ENCODE results near the gene ZCCHC3. TPM values are rescaled to one million over a fixed set of nuclear protein-coding genes. Genes with fewer than 3 reads are reported as not detected.
"Not testable (repeated sequence)": the region's sequence is repeated elsewhere in the genome, so short reads cannot be mapped to it uniquely, and the experiment has no call there.

Gene ZCCHC3
- polyA plus RNA-seq, 1 donor, result 27.1 TPM

DNA sequence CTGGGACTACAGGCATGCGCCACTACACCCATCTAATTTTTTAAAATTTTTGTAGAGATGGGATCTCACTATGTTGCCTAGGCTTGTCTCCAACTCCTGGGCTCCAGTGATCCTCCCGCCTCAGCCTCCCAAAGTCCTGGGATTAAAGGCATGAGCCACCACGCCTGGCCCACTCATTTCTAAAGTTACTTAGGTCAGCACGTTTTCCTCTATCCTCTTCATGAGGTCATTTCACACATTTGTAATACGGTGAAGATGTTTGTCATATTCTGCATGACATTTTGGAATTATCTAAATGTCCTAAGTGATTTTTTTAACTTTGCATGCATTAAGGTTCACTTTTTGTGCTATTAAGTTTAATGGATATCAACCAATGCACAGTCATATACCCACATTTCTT is 16.0 kb downstream of the ZCCHC3 start:
- no peak for DNase-seq (ENCODE audit: low read depth)

DNA sequence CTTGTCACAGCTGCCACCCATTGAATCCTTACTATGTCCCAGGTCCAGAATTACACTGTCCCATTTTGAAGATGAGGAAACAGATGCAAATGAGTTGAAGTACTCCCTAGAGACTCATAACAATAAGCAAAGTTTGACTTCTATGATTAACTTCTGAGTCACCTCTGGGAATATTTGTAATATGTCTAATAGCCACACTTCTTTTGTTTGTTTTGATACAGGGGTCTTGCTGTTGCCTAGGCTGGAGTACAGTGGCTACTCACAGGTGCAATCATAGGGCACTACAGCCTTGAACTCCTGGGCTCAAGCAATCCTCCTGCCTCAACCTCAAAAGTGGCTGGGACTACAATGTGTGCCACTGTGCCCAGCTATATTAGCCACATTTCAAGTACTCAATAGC is 16.6 kb downstream of the ZCCHC3 start:
- DNase-seq (ENCODE audit: low read depth), result no peak

DNA sequence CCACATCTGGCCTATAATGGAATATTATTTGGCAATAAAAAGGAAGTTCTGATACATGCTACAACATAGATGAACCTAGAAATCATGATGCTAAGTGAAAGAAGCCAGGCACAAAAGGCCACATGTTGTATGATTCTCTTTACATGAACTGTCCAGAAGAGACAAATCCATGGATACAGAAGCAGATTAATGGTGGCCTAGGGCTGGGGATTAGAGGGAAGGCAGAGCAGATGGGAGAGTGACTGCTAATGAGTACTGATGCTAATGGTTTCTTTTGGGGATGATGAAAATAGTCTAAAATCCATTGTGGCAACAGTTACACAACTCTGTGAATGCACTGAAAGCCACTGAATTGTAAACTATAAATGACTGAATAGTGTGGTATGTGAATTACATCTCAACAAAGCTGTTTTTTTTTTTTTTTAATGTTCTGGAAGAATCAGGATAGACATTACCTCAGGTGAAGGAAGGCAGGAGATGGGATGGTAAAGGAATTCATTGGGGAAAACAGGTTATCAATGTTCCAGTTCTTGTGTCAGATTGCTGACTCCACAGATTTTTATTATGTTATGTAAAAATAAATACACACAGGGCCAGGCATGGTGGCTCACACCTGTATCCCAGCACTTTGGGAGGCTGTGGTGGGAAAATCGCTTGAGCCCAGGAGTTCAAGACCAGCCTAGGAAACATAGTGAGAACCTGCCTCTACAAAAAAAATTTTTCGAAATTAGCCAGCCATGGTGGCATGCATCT is 19.1 kb downstream of the ZCCHC3 start:
- no peak for DNase-seq (ENCODE audit: low read depth)

DNA sequence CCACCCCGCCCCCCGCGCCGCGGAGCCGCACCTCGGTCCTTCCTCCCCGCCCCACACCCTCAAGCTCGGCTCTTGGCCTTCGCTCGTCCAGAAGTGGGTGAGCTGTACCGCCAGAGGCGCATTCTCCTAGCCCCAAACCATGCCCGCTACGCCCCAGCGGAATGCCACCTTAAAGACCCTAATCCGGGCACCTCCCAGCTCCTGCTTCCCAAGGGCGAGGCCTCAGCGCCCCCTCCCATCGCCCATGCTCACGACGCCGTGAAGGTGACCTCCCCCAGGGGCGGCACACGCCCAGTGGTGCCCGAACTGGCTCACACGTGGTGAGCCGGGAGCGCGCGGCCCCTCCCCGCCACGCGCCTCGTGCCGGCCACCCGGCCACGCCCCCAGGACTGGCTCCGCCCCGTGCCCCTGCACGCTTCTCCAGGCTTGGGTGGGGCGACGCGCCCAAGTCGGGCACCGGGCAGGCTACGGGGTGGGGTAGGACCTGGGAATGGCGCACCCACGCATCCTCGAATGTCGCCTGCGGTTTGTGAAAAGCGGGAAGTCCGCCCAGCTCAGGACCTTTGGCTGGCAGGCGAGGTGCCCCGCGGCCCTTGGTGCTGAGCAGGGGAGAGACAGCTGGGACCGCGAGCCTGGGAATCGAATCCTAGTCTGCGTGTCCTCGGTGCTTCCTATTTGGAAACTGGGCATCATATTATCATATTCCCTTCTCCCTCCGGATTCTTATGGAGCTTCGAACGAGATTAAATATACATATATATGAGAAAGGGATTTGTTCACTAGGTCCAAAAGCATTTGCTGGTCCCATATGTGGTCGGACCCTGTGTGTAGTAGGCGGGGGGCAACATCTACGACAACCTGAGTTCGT is 27.0 kb downstream of the ZCCHC3 start:
- DNase-seq (ENCODE audit: low read depth), result no peak

DNA sequence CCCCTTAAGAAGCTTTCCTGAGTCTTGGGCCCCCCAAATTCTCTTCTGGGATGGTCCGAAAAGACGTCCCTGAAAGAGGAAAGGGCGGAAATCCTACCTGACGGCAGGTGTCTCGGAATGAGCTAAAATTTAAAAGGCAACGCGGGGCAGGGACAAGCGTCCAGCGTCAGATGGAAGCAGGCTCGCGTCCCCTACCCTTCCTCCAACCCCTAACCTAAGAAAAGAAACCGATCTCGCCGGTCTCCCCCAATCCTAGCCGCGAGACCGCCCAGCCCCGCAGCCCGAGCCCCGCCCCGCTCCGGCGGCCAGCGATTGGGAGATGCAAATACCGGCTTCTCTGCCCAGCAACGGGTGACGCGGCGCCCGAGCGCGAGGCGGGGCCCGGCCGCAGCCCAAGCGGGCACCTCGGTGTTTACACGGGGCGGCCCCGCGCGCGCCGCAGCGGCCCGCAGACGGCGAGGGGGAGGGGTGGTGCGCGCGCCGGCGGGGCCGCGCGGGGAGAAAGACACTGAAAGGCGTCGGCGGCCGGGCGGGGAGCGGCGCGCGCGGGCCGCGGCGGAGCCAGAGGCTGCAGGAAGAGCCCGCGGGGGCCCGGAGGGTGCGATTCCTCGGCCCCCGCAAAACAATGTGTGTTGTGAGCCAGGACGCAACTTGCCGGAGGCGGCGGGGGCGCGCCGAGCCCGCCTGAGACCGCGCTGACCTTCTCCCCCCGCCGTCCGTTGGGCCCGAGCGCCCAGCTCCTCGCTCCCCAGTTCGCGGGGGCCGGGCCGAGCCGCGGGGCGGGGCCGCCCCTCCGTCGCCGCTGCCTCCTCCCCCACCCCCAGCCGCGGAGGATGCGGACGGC is 27.9 kb downstream of the ZCCHC3 start, which contains the start of gene SOX12:
Gene SOX12 (plus strand): TSS at position 508 of the 844 bp plus-strand sequence. CDS start 373 bp downstream, outside the sequence.
- no peak for DNase-seq (ENCODE audit: low read depth)

DNA sequence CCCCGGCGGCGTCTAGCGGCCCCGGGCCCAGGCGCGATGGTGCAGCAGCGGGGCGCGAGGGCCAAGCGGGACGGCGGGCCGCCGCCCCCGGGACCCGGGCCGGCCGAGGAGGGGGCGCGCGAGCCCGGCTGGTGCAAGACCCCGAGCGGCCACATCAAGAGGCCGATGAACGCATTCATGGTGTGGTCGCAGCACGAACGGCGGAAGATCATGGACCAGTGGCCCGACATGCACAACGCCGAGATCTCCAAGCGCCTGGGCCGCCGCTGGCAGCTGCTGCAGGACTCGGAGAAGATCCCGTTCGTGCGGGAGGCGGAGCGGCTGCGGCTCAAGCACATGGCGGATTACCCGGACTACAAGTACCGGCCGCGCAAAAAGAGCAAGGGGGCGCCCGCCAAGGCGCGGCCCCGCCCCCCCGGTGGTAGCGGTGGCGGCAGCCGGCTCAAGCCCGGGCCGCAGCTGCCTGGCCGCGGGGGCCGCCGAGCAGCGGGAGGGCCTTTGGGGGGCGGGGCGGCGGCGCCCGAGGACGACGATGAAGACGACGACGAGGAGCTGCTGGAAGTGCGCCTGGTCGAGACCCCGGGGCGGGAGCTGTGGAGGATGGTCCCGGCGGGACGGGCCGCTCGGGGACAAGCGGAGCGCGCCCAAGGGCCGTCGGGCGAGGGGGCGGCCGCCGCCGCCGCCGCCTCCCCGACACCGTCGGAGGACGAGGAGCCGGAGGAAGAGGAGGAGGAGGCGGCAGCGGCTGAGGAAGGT is 28.7 kb downstream of the ZCCHC3 start:
- no peak for DNase-seq (ENCODE audit: low read depth)

DNA sequence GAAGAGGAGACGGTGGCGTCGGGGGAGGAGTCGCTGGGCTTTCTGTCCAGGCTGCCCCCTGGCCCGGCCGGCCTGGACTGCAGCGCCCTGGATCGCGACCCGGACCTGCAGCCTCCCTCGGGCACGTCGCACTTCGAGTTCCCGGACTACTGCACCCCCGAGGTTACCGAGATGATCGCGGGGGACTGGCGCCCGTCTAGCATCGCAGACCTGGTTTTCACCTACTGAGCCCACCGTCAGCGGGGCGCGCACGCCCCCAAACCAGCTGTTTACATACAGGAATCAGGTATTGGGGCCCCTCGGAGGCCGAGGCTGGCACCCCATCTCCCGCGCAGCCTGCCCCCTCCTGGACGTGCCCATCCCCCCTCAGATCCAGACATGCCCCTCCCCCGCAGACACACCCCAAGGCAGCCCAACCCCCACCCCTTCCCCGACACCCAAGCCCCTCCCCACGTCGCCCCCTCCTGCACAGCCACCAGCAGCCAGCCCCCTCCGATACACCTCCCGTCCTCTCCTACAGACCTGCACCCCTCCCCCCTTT is 29.3 kb downstream of the ZCCHC3 start:
- DNase-seq (ENCODE audit: low read depth), result no peak

DNA sequence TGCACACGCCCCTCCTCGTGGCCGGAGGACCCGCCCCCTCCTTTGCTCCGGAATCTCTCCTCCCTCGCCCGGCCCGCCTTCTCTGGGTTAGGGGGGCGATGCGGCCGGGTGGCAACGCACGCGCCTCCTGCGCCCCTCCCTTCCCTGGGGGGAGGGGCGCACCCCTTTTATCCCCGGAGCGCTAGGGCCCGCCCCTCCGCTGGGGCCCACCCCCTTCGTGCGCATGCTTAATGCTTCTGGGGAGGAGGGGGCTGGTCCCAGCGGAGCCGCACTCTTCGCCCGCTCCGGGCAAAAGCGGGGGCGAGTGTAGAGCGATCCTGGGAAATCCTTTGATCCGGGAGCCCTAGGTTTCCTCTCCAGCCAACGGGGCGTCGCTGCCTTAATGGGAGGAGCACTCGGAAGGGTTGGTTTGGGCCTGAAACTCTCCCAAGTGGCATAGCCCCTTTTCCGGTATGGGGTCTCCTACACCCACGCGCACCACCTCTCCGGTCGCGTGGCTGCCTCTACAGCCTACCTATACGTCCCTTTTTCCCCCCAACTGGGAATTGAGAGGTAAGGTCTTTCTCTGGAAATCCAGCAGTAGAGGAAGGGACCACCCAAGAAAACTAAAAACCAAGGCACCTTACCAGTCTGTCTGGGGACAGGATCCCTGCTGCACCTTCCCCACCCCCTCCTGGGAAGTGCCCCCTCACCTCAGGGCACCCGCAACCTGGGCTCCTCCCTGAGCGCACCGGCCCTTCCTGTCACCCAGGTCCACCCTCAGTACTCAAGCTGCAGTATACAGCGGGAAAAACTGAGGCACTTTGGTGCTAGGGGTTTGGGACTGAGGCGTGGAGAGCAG is 30.0 kb downstream of the ZCCHC3 start:
- no peak for DNase-seq (ENCODE audit: low read depth)

DNA sequence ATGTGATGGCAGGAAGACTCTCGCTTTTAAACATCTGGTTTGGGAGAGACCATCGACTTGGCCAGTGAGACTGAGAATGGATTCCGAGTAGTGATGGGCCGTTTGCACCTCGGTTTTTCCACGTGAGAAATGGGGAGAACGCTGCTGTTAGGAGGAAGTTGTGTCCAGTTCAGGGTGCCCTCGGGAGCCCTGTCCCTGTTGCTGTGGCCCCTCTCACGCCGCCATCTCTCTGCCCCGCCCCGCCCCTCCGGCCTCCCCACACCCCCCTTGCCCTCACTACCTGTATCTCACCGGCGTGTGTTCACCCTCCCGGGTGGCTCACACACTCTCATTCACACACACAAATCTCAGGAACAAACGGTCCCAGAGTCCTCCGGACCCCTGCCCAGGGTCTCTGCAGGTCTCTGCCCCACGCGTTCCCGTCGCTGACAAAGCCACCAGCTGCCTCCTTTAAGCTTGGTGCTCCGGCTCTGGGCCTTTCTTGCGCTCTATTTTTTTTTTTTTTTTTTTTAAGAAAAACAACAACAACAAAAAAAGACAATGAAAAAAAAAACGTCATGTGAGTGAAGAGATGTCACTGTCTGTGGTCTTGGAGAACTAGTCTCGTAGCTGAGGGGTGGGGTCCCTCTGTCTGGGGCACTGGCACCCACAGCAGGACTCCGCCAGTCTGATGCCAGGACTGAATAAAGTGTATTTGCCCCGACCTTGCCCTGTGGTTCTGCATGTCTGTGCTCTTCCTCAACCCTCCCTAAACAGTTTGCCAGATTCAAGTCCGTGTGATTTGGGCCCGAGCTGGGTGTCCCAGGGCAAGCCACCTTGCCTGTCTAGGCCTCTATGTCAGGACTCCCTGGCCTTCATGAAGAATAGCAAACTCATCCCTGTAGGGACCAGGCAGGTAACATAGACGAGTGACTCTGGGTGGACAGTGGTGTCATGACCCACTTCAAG is 30.9 kb downstream of the ZCCHC3 start:
- DNase-seq (ENCODE audit: low read depth), result no peak

DNA sequence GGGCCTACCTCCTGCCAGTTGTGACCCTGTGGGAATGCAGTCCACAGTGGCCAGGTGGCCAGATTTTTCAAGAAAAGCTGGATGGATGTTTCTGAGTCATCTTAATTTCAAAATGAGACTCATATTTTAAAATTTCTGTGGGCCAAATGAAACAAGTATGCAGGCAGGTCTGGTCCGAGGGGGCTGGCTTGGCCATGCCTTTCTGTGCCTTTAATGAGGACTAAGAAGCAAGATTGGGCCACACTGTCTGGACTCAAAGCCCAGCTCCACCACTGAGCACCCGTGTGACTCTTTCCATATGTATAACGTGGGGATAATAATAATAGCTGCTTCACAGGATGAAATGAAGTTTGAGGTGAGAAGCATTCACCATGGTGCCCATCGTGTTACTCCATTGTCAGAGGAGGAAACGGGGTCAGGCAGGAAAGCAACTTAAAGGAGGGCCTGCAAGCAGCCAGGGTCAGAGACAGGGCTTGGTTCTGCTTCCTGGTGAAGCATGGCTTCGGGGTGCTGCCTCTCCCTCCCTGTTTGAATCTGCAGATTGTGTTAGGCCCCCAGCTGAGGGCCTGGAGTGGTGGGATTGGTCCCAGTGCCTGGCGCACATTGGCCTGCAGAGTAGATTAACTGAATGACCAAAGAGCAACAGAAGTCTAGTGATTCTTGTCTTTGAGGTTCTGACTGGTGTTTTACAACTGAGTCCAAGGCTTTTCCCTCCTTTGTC is 31.8 kb downstream of the ZCCHC3 start:
- no peak for DNase-seq (ENCODE audit: low read depth)

DNA sequence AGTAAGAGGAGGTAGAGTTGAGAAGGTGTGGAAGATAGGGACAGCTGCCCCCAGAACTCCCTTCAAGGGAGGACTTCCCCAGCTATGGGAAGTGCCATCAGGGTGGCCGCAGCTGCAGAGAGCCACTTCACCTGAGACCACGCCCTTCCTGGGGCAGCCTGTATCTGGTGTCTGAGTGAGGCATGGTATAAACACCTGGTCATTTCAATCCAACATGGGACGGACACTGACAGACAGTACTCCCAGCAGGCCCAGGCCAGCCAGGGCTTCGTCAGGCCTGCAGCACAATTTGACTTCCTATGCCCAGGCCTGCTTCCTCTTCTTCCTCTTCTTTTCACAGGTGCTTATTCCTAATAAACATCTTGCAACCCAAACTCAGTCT is 32.5 kb downstream of the ZCCHC3 start:
- DNase-seq (ENCODE audit: low read depth), result no peak

DNA sequence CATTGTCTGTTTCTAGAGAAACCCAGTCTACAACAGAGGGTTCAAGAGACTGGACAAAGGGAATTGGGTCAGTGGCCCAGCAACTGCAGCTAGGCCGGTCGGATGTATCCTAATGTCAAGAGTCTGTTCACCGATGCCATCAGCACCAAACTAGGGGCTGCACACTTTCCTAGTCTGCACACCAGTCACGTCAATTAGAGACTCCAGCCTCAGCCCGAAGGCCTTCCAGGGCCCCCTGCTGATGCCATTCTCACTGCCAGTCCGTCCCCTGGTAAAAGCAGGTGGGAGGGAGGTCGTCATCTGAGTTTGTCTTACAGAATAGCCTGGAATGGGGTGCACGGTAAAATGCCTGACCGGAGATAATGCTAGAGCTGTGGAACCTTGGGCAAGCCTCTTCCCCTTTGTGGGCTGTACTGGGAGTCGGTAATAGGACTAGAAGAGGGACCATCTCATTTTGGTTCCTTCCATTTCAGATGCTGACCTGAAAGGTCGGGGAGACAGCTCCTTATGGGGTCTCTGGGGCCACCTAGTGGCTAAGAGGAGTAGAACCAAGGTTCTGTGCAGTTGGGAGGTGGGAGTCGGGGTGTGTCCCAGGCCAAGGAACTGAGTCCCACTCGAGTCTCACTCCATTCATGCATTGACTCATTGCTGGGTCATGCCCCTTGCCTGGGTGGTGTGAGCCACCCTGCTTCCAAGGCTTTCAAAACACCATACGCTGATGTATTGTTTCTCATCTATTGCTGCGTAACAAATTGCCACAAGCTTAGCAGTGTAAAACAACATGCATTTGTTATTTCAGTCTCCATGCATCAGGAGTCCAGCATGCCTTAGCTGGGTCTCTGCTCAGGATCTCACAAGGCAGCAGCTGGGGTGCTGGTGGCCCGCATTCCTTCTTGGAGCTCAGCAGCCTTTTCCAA is 33.1 kb downstream of the ZCCHC3 start:
- DNase-seq (ENCODE audit: low read depth), result no peak

DNA sequence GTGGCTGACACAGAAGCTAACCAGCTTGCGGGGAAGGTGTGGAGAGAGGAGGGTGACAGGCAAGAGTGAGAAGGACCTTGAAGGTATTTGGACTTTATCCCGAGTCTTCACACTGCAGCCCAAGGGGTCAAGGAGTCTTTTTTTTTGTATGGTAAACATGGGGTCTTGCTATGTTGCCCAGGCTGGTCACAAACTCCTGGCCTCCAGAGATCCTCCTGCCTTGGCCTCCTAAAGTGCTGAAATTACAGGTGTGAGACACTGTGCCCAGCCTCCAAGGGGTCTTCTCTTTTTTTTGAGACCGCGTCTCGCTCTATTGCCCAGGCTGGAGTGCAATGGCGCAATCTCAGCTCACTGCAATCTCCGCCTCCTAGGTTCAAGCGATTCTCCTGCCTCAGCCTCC is 37.2 kb downstream of the ZCCHC3 start:
- no peak for DNase-seq (ENCODE audit: low read depth)

DNA sequence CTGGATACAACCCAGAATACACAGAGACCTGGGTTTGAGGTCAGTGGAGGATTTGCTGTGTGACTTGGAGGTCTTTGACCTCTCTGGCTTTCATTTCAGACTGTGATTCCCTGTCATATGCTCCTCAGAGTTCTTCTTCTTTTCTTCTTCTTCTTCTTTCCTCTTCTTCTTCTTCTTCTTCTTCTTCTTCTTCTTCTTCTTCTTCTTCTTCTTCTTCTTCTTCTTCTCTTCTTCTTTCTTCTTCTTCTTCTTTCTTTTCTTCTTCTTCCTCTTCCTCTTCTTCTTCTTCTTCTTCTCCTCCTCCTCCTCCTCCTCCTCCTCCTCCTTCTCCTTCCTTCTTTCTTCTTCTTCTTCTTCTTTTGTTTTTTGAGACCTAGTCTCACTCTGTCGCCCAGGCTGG is 38.7 kb downstream of the ZCCHC3 start:
- DNase-seq (ENCODE audit: low read depth), result not testable (repeated sequence)

DNA sequence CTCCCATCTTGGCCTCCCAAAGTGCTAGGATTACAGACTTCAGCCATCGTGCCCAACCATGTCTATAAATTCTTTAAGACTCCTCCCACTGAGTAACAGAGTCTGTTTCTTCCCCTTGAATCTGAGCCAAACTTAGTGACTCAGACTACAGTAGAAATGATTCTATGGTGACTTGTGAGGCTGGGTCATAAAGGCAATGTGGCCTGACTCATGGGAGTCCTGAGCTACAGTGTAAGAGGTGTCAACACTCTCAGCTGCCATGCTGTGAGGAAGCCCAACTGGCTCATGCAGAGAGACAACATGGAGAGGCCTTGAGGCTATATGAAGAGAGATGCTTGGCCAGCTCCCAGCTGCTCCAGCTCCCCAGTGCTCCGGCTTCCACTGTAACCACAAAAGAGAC is 44.3 kb downstream of the ZCCHC3 start:
- DNase-seq (ENCODE audit: low read depth), result no peak

DNA sequence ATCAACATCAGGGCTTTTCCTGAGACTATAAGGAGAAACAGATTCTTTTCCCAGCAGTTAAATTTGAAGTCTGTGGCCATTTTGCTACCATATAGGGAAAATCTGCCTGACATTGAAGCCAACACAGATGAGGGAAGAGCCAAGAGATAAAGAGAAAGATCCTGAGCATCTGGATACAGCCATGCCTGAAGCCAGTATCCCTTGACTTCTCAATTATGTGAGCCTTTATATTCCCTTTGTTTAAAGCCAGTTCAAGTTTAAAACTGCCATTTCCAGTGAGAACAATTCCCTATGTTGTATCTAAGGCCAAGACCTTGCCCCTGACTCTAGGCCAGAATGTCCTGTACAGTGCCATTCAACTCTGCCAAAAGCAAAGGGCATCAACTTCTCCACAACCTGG is 45.7 kb downstream of the ZCCHC3 start:
- no peak for DNase-seq (ENCODE audit: low read depth)

DNA sequence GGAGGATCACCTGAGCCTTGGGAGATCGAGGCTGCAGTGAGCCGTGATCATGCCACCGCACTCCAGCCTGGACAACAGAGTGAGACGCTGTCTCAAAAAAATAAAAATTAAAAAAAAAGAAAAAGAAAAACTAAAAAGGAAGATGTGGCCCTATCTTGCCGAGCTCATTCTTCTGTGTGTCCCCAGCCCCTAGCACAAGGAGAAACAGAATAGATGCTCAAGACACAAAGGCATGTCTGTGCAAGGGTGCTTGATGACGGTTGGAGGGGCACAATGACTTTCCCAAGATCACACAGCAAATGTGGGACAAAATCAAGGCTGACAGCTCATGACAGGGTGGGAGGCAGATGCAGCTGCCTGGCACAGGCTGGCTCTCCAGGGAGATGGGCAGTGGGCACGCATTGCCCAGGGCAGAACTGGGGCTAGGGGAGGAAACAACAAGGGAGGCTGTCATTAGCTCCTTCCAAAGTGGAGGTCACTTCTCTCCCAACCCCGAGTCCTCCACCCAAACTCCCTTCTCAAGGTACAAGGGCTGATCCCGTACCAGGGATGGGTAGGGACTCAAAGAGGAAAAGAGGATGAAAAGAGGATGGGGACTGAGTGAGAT is 48.8 kb downstream of the ZCCHC3 start:
- DNase-seq (ENCODE audit: low read depth), result no peak

All from forelimb muscle (tissue), 1 donor.